T-helper 1 cell treated with Interleukin-12 subunit alpha and Interleukin-12 subunit beta and Interleukin-4 antibody, amounts not matched to agents 30 μg/mL and 1 μg/mL, for 36 hours (primary cell): ENCODE results near the gene RTP2.
"Not testable (repeated sequence)": the region's sequence is repeated elsewhere in the genome, so short reads cannot be mapped to it uniquely, and the experiment has no call there.

Experiments
- H3K27ac Mint-ChIP-seq: one replicate; pipeline ENCODE4 v1.8.0; 2021; ENCODE audit warnings: mild to moderate bottlenecking, mixed read lengths
- H3K27me3 Mint-ChIP-seq: one replicate; pipeline ENCODE4 v1.8.0; 2021; ENCODE audit warnings: low read depth, mixed read lengths
- H3K36me3 Mint-ChIP-seq: one replicate; pipeline ENCODE4 v1.8.0; 2021; ENCODE audit warnings: low read depth, mixed read lengths
- H3K4me1 Mint-ChIP-seq: one replicate; pipeline ENCODE4 v1.8.0; 2021; ENCODE audit warnings: low read depth, mixed read lengths
- H3K4me3 Mint-ChIP-seq: one replicate; pipeline ENCODE4 v1.8.0; 2021; ENCODE audit warnings: mild to moderate bottlenecking, moderate library complexity, mixed read lengths
- H3K9me3 Mint-ChIP-seq: one replicate; pipeline ENCODE4 v1.8.0; 2021; ENCODE audit warnings: mixed read lengths

The RTP2 gene

DNA sequence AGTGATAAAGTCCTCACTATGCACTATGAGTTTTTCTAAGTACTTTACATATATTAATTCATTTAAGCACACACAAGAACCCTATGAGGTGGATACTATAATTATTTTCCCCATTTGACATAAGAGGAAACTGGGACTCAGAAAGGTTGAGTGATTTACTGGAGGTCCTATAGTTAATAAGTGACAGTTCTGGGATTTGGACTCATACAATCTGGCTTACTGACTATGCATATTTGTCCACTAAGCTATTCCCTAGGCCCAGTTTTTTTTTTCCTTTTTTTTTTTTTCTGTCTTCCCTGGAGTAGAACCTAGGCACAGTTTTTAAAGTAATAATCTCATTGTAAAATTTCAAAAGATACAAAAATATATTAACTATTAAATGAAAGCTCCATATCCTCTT, 6.3 kb upstream of the RTP2 start:
- Mint-ChIP-seq H3K9me3 (no peaks in the 10 kb centered on the region), H3K4me3 (no peak overlapping the region), H3K4me1 (peaks cover 3% of the 10 kb centered on the region), H3K27me3 (peaks cover 3% of the 10 kb centered on the region), H3K36me3 (no peaks in the 10 kb centered on the region), H3K27ac (no peak overlapping the region)

DNA sequence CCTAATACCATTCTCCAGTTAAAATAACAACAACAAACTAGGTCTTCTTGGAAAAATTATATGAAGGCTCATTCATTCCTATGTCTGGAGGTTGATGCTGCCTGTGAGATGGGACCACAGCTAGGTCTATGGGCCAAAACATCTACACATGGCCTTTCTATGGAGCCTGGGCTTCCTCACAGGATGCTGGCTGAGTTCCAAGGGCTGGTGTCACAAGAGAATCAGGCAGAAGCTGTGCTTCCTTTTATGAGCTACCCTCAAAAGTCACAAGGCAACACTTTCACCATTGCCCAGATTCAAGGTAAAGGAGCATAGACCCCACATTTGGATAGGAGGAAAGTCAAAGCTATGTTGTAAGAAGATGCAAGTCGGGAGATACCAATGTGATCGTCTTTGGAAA, 4.6 kb upstream of the RTP2 start:
- H3K36me3 Mint-ChIP-seq: no peaks in the 10 kb centered on the region
- no peak overlapping the region for H3K27ac Mint-ChIP-seq
- H3K9me3 Mint-ChIP-seq: no peaks in the 10 kb centered on the region
- H3K4me1 Mint-ChIP-seq: no peaks in the 10 kb centered on the region
- H3K27me3 Mint-ChIP-seq: peaks cover 3% of the 10 kb centered on the region
- no peak overlapping the region for H3K4me3 Mint-ChIP-seq

DNA sequence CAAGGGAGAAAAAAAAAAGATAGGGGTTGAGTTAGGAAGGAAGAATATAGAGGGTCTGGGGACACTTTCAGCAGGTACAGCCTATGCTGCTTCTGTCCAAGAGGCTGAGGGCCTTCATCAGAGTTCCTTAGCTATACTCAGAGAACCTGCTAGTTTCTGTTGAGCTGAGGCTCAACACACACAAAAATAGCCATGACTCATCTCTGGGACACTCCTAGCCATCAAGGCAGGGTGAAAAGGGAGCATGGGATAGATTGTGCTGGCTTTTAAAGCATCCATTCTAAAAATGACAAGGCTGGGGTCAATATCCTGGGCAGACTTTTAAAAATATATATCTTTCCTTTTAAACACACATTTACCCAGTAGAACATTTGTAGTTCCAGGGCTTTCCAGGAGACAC, 2.8 kb upstream of the RTP2 start:
- Mint-ChIP-seq H3K9me3 (no peaks in the 10 kb centered on the region), H3K36me3 (no peaks in the 10 kb centered on the region), H3K4me1 (no peaks in the 10 kb centered on the region), H3K27me3 (peaks cover 3% of the 10 kb centered on the region), H3K4me3 (no peak overlapping the region), H3K27ac (no peak overlapping the region)

DNA sequence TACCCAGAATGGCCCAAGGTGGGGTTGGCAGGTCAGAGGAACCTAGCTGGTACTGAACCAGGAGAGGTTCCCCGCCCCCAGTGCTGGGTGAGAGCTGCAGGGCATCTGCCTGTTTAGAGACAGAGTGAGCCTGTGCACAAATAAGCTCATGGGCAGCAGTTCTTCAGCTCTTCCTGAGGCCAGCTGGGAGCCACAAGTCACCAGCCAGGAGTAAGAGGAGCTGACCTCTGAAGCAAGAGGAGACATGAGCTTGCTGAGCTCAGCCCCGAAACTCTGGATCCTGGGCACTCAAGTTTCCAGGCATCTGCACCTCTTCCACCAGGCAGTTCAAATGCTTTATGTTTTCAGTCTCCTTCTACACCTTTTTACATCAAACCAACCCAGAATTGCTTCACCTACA, 2.1 kb downstream of the RTP2 start:
- Mint-ChIP-seq H3K27me3 (peaks cover 5% of the 10 kb centered on the region), H3K9me3 (no peaks in the 10 kb centered on the region), H3K36me3 (no peaks in the 10 kb centered on the region), H3K4me3 (no peak overlapping the region), H3K4me1 (no peaks in the 10 kb centered on the region), H3K27ac (no peak overlapping the region)

DNA sequence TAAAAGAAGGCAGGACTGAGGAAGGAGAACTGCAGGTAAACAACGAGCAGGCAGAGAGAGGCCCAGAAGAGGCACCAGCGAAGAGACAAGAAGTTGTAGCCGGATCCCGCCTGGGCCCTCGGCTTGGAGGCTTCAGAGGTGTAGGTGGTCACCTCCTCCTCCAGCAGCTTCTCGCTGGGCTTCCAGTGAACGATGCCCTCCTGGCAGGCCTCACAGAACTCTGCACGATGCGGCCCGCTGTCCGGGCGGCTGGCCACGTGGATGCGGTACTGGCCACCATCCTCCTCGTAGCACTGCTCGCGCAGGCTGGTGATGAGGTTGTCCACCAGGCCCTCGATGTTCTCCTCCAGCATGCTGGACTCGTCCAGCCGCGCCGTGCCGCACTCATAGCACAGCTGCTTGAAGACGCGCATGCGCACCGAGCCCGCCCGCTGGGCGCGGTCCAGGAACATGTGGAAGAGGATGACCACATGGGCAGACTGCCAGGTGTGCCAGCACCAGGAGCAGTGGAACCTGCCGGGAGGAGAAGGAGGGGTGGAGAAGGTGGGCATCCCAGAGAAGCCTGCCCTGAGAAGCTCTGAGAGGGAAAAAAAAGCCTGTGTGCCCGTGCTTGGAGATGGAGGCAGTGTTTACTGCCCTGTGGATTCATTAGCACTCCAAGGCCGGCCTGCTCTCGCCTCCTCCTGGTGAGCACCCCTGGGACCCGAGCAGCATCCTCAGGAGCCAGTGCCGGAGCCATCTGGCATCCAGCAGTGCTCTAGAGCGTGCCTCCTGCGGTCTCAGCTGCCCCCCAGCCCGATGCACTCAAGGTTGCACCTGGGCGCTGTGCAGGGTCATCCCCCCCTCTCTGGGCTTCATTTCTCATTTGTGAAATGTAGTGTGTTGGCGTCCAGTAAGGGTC, 3.6 kb downstream of the RTP2 start:
- Mint-ChIP-seq H3K9me3 (no peaks in the 10 kb centered on the region), H3K27ac (no peak overlapping the region), H3K27me3 (peaks cover 13% of the 10 kb centered on the region), H3K4me1 (no peaks in the 10 kb centered on the region), H3K4me3 (no peak overlapping the region), H3K36me3 (no peaks in the 10 kb centered on the region)

DNA sequence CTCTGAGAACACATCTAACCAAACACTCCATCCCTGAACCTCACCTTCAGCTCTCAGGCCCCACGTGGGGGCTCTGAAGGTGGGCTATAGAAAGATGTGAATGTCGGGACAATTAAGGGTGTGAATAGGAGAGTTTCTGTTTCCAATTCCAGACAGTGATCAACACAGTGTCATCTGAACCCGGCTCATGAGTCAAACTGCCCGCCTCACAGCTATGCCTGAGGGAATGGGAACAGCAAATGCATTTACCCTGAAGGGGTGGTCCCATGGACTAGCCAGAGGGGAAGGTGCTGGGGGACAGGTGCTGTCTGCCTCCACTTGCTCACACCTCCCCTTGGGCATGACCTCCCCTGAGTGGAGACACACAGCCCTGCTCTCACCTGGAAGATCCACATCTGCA, 6.3 kb downstream of the RTP2 start:
- H3K27me3 Mint-ChIP-seq: peaks cover 27% of the 10 kb centered on the region
- no peak overlapping the region for H3K4me3 Mint-ChIP-seq
- no peaks in the 10 kb centered on the region for H3K36me3 Mint-ChIP-seq
- no peaks in the 10 kb centered on the region for H3K9me3 Mint-ChIP-seq
- H3K4me1 Mint-ChIP-seq: no peaks in the 10 kb centered on the region
- H3K27ac Mint-ChIP-seq: no peak overlapping the region

DNA sequence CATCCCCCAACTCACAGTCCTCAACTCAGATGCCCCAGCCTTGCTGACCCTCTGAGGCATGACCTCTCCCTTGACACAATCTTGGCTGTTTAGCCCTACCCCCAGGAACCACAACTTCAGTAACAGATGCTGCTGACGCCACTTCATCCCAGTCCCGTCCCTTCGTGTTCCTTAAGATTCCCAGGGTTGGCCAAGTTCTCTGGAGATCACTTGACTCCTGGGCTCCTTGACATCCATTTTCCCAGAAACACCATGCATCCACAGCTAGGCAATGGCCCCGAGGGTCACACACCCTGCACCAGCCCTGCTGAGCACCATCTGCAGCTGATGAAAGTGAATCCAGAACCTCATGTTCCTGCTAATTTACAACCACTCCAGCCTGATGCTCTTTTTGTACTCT, 6.9 kb downstream of the RTP2 start:
- H3K27me3 Mint-ChIP-seq: peaks cover 30% of the 10 kb centered on the region
- H3K27ac Mint-ChIP-seq: no peak overlapping the region
- no peak overlapping the region for H3K4me3 Mint-ChIP-seq
- H3K9me3 Mint-ChIP-seq: no peaks in the 10 kb centered on the region
- H3K4me1 Mint-ChIP-seq: no peaks in the 10 kb centered on the region
- no peaks in the 10 kb centered on the region for H3K36me3 Mint-ChIP-seq

DNA sequence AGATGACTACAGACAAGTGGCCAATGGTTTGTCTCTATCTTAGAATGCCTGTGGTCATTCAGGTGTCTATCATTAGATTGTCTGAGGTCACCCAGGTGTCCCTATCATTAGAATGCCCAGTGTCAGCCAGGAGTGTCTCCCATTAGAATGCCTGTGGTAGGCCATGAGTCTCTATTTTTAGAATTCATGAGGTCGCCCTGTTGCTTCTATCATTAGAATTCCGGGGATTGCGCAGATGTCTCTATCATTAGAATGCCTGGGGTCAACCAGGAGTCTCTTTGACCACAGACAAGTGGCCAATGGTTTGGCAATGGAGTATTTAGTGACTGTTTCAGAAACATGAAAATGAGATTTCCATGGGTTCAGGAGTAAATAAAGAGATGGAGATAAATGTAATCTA, 7.6 kb downstream of the RTP2 start:
- Mint-ChIP-seq H3K4me3 (no peak overlapping the region), H3K4me1 (no peaks in the 10 kb centered on the region), H3K27me3 (peaks cover 30% of the 10 kb centered on the region), H3K36me3 (no peaks in the 10 kb centered on the region), H3K9me3 (no peaks in the 10 kb centered on the region), H3K27ac (no peak overlapping the region)

DNA sequence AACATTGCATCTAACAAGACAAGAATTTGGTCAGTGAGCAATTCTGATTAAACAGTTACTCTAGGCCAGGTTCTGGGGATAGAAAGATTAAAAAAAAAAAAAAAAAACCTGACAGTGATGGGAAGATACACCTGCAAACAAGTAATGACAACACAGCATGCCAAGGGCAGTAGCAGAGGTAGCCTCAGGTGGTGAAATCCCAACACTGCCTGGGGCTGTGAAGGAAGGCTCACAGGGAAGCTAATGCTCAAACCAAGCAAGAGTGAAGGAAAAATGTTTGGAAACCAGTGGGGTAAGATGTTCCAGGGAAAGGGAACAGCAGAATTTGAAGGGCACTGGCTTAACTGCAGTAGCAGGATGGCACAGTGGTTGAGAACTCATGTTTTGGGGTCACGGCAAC, 8.9 kb downstream of the RTP2 start:
- H3K27me3 Mint-ChIP-seq: peaks cover 35% of the 10 kb centered on the region
- H3K27ac Mint-ChIP-seq: no peak overlapping the region
- no peaks in the 10 kb centered on the region for H3K9me3 Mint-ChIP-seq
- no peak overlapping the region for H3K4me3 Mint-ChIP-seq
- H3K36me3 Mint-ChIP-seq: no peaks in the 10 kb centered on the region
- H3K4me1 Mint-ChIP-seq: no peaks in the 10 kb centered on the region

DNA sequence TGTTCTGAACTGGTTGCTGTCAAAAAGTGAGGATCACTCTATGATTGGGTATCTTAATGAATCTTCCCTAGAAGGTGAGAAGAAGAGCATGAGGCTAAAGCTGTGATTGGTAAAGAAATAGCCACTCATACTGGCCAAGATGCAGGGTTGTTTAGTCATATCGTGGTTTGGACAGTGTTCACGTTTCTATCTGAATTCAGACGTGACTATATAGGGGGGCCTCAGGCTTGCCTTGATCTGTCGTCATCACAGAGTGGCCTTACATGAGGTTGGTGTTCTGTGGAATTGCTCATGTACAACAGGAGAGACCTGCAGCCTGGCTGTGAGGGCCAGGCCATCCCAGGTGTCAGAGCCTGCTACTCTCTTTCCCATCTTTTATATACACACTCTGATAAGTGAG, 12.4 kb downstream of the RTP2 start:
- Mint-ChIP-seq H3K4me1 (peaks cover 1% of the 10 kb centered on the region), H3K36me3 (no peaks in the 10 kb centered on the region), H3K27me3 (peaks cover 45% of the 10 kb centered on the region), H3K9me3 (peaks cover 10% of the 10 kb centered on the region), H3K27ac (no peak overlapping the region), H3K4me3 (no peak overlapping the region)

DNA sequence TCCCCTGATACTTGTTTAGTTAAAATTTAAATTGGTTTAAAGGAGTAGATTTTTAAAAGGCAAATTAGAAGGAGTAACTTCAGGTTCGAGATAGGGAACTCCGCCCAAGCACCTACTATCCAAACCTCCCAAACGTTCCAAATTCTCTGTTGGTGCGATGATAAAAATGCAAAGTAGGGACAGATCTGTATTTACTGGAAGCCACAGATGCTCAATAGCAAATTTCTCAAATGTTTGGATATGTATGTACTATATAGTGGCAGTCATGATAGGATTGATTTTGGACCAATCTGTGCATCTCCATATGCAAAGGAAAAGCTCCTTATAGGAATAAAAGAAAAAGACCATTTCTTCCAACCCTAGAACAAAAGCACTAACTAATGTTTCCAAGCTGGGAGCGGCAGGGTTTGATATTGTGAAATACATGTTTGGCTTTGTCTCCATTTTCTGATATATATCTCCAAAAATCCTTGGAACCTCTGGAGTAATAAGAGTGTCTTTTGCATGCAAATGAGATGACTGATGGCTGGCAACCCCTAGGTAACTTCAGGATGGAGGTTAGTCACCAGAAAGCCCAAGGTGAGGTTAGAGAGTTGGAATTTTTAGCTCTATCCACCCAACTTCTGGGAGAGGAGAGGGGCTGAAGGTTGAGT, 15.6 kb downstream of the RTP2 start:
- peaks cover 38% of the 10 kb centered on the region for H3K27me3 Mint-ChIP-seq
- no peak overlapping the region for H3K27ac Mint-ChIP-seq
- no peak overlapping the region for H3K4me3 Mint-ChIP-seq
- H3K4me1 Mint-ChIP-seq: peaks cover 3% of the 10 kb centered on the region
- peaks cover 10% of the 10 kb centered on the region for H3K9me3 Mint-ChIP-seq
- H3K36me3 Mint-ChIP-seq: no peaks in the 10 kb centered on the region

DNA sequence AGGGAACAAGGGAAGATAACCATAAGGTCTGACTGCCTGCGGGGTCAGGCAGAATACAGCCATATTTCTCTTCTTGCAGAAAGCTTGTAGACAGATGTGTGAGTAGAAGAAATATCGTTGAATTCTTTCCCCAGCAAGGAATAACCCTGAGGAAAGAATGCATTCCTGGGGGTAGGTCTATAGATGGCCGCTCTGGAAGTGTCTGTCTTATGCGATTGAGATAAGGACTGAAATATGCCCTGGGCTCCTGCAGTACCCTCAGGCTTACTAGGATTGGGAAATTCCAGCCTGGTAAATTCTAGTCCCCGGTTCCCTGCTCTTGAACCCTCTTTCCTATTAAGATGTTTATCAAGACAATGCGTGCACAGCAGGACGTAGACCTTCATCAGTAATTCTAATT, 16.4 kb downstream of the RTP2 start:
- H3K27me3 Mint-ChIP-seq: peaks cover 30% of the 10 kb centered on the region
- no peak overlapping the region for H3K4me3 Mint-ChIP-seq
- peaks cover 10% of the 10 kb centered on the region for H3K9me3 Mint-ChIP-seq

DNA sequence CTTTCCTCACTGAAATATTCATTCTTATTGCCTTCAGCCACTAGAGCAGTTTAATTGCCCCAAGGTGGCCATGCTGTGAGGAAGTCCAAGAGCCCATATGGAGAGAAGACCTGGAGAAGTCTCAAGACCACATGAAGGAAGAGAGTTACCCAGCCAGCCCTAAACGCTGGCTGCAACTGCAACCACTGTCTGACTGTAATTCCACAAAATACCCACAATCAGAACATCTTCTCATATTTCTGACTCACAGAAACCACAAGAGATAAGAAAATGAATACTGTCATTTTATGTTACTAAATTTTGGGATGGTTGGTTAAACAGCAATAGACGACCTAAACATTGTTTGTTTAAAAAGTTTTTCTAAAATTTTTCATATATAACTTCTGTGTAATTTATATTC, 17.5 kb downstream of the RTP2 start:
- H3K36me3 Mint-ChIP-seq: no peaks in the 10 kb centered on the region
- H3K27ac Mint-ChIP-seq: no peak overlapping the region
- H3K9me3 Mint-ChIP-seq: peaks cover 10% of the 10 kb centered on the region
- no peak overlapping the region for H3K4me3 Mint-ChIP-seq
- H3K27me3 Mint-ChIP-seq: peaks cover 33% of the 10 kb centered on the region
- peaks cover 3% of the 10 kb centered on the region for H3K4me1 Mint-ChIP-seq

More for the DNA sequence above, 16.4 kb downstream of the RTP2 start:
- H3K4me1 Mint-ChIP-seq: peaks cover 3% of the 10 kb centered on the region
- H3K36me3 Mint-ChIP-seq: no peaks in the 10 kb centered on the region
- H3K27ac Mint-ChIP-seq: no peak overlapping the region

DNA sequence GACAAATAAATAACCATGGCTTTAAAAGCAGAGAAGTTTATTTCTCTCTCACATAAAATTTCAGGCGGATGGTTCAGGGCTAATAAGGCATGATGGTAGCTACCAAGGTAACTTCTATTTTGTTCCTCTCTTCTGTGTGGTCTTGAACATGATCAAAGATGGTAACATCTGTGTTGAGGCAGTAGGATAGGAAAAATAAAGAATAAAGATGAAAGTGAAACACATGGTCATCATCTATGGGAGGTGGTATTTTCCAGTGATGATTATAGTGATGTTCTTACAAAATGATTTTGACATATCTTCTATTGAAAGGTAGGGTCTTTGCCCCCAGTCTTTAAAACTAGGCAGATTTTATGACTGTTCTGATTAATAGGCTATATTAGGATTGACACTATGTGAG, 17.9 kb downstream of the RTP2 start:
- Mint-ChIP-seq H3K9me3 (peaks cover 10% of the 10 kb centered on the region), H3K27me3 (peaks cover 36% of the 10 kb centered on the region), H3K4me3 (no peak overlapping the region), H3K36me3 (no peaks in the 10 kb centered on the region), H3K4me1 (peaks cover 3% of the 10 kb centered on the region), H3K27ac (no peak overlapping the region)

DNA sequence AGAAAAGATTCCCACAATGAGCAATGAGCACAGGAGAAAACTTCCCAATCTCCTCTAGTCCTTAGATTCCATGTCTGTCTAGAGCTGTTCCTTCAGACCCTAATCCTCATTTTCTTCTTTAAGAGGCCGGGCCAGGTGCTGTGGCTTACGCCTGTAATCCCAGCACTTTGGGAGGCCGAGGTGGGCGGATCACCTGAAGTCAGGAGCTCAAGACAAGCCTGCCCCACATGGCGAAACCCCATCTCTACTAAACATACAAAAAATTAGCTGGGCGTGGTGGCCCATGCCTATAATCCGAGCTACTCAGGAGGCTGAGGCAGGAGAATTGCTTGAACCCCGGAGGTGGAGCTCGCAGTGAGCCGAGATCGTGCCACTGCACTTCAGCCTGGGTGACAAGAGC, 20.6 kb downstream of the RTP2 start:
- not testable (repeated sequence) for H3K4me3 Mint-ChIP-seq, H3K9me3 Mint-ChIP-seq, H3K27ac Mint-ChIP-seq, H3K4me1 Mint-ChIP-seq, H3K36me3 Mint-ChIP-seq
- peaks cover 45% of the 10 kb centered on the region for H3K27me3 Mint-ChIP-seq
